SIG-M5 (cell line): ENCODE data around the gene NOX4.
"Not testable (repeated sequence)": the region's sequence is repeated elsewhere in the genome, so short reads cannot be mapped to it uniquely, and the experiment has no call there.

Experiments
- DNase-seq: peaks from one replicate; lab custom pipeline; 2025; lab: John Stamatoyannopoulos, UW

NOX4 gene

GRCh38 chr11:89295023-89295422 lies 196.2 kb downstream of the NOX4 start:
- DNase-seq = not testable (repeated sequence)

DNA sequence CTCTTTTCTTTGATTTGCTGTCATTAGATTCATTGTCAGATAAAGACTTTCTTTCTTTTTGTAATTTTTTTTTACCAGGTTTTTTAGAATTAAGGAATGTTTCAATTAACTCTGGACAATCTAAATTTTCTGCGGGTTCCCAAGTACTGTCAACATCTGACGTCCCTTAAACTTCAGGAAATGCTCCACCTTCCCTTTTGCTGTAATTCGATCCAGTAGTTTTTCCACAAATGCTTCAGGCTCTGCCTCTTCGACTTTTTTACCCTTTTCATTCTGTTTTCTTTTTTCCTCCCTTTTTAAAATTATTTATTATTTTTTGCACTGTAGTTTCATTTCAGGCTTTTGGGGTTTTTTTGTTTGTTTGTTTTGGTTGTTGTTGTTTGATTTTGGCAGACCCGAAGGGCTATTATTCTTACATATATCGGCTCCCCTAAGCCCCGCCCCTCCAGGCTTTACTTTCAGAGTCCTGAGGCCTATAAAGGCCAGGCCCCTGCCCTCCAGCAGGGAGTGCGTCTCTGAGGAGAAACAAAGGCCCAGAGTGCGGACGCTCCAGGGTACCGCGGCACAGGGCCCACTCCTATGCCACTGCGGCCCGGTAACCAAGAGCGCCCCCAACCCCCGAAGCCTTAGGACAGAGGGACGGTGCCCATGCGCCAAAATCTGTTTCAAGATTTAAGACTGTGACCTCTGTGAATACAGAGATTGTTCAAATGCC lies 197.1 kb downstream of the NOX4 start:
- DNase-seq = no peak

GRCh38 chr11:89288004-89288403 lies 203.2 kb downstream of the NOX4 start:
- not testable (repeated sequence) for DNase-seq

GRCh38 chr11:89286601-89287000 lies 204.6 kb downstream of the NOX4 start:
- not testable (repeated sequence) for DNase-seq

DNA sequence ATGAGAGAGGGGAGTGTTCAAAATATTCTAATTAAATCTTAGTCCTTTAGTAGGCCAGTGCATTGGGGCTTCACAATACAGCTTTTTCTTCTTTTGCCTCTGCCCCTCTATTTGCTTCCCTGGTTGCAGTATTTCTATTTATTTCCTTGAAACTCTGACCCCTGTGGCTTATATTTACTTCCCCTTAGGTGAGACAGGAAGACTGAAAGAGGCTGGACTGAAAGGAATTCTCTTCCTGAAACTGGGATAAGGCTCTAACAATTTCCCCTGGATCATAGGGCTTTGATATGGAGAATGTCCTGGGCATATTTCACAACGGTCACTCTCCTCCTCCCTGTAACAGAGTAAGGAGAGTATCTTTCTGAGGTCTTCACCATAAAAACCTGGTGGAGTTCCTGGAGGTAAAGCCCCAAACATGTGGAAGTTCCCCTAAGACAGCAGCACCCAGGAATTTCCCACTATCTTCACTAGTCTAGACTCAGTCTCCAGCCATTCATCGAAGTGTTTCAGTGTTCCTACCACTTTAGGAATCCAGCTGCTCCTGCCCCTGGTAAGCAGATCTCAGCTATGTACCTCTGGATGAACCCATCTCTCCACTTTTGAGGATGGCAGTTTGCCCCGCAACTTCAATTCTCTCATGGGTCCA lies 210.0 kb downstream of the NOX4 start:
- not testable (repeated sequence) for DNase-seq

- DNase-seq = no peak
These were observed 212.0 kb downstream of the NOX4 start for GRCh38 chr11:89279176-89279575.

- no peak for DNase-seq
These were observed 215.2 kb downstream of the NOX4 start for GRCh38 chr11:89275966-89276365.
